Measurements from ENCODE around the gene CHST7.
"Not testable (repeated sequence)": the region's sequence is repeated elsewhere in the genome, so short reads cannot be mapped to it uniquely, and the experiment has no call there.

Gene CHST7, protein sequence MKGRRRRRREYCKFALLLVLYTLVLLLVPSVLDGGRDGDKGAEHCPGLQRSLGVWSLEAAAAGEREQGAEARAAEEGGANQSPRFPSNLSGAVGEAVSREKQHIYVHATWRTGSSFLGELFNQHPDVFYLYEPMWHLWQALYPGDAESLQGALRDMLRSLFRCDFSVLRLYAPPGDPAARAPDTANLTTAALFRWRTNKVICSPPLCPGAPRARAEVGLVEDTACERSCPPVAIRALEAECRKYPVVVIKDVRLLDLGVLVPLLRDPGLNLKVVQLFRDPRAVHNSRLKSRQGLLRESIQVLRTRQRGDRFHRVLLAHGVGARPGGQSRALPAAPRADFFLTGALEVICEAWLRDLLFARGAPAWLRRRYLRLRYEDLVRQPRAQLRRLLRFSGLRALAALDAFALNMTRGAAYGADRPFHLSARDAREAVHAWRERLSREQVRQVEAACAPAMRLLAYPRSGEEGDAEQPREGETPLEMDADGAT

GRCh38 chrX:46573331-46573891, at the start of gene CHST7:
CHST7 (plus strand) TSS chrX:46573765; CDS start chrX:46573932, 167 bp downstream.
- peak within 1 kb of the TSS; percentile 61 for H3K4me3 ChIP-seq (ENCODE audit: low read depth, low read length)
- TF ChIP-seq CTCF (IDR thresholded peaks at IDR 0.05; ENCODE audit: low read depth, low read length), result peak; percentile 25; the same call in 1 of the 2 replicates

GRCh38 chrX:46528640-46529039, 44.9 kb upstream of the CHST7 start:
- H3K4me3 ChIP-seq (ENCODE audit: low read depth, low read length), result not testable (repeated sequence)

DNA sequence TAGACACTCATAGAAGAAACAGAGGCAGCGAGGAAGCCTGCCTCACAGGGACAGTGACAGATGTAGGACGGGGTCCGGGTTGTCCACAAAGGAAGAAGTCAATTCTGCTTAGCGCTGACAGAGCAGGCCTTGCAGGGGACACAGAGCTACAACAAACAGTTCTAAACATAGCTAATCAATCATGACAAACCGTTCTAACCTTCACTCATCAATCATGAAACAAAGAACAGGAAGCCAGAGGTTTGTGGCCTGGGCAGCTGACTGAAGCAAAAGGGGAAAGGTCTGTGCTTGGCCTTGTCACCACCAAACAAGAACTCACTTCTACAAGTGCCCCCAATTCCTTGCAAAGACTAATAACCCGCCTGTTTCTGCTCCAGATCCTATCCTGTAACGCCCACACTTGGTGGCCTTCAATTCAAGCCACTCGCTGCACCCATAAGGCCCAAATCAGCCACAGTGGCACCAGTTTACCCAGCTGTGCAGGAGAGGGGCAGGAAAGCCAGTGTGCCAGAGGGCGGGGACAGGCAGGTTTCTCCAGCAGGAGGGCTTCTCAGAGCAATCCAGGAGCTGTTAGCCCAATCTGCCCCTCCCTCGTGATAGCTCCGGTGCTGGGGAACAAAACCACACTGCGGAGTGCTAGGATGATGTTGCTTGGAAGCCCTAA, 43.7 kb upstream of the CHST7 start:
- H3K4me3 ChIP-seq (ENCODE audit: low read depth, low read length), result not testable (repeated sequence)

- not testable (repeated sequence) for H3K4me3 ChIP-seq (ENCODE audit: low read depth, low read length)
These were observed 43.1 kb upstream of the CHST7 start for GRCh38 chrX:46530404-46530908.

DNA sequence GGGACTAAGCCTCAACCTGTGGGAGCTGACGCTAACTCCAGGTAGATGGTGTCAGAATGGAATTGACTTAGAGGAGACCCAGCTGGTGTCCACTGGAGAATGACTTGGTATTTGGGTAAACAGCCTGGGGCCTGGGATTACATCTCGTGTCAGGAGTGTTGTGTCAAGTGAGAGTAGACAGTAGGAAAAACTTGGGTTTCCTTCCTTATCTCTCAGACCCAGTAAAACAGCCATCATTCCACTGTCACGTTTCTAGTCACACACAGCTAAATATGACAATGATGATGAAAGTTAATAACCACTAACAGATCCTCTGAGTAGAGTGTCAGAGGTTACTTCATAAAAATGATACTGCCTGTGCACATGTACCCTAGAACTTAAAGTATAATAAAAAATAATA, 42.1 kb upstream of the CHST7 start:
- TF ChIP-seq CTCF (IDR thresholded peaks at IDR 0.05; ENCODE audit: low read depth, low read length), result no peak
- no peak overlapping the region for H3K4me3 ChIP-seq (ENCODE audit: low read depth, low read length)

DNA sequence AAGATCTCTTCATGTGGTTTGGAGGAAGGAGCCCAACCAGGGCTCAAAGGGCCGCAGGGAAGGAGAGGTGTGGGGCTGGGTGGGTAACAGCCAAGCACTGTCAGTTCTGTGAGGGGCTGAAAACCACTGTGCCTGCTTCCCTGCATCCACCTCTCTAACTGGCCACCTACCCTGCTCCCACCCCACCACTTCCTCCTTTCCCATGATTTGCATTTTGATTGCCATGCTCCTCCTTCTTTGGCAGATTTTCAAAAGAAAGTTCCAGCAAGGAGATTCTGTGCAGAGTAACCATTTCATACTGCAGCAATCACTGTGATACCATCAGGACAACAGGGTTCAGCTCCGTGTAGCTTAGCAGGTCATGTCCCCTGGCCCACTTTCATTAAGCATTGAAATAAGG, 30.1 kb upstream of the CHST7 start:
- TF ChIP-seq CTCF (IDR thresholded peaks at IDR 0.05; ENCODE audit: low read depth, low read length), result no peak
- H3K4me3 ChIP-seq (ENCODE audit: low read depth, low read length), result no peak overlapping the region

DNA sequence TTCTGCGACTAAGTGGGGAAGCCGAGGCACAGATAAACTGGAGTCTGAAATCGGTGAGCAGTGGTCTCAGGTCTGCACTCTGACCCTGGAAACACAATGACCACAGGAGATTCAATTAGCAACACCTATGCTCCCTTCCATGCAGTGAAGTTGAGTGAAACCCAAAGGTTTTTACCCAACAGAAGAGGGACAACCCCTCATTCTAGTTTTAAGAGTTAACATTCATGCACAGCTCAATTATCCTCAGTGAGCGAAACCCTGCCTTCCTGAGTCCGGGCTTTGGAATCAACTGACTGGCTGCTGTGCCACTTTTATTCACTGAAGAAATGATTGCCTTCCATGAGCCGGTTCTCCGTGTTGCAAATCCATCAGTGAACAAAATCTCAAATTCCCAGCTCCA, 29.0 kb upstream of the CHST7 start:
- H3K4me3 ChIP-seq (ENCODE audit: low read depth, low read length), result peak overlapping the region; percentile 85

DNA sequence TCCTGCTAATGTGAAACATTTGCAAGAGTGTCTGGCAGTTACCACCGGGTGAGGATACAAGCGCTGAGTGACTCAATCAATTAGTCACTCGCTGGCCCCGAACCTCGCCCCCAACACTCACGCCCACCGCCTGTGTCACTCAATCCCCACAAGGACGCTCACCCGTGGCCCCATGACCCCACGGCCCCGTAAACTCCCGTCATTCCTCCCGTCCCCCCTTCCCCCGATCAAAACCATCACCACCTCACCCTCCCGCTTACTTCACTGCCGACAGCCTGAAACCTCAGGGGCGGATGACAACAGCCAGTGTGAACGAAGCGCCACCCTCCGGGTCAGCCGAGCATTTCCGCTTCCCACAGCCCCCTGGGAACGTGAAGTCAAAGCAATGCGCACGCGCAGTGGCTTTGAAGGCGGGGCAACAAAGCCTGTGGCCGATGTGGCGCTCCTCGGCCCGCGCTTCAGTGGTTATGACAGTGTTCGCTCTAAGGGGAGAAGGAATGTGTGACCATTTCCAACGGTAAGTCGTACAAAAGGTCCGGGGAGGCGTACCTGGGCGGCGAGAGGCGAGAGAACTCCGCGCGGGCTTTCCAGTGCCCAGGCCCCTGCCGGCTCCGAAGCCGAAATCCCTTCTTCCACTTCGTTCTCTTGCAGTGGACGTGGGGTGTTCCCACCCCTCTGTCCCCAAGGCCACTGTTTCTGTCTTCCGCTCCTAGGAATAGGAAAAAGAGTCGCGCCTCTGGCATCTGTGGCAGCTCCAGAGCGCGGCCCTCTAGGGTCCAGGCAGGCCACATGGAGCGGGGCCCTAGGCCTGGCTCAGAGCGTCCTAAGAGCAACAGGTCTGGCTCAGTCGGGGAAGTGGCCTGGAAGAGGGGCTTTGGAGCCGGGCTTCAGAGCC, 28.2 kb upstream of the CHST7 start, which contains the start of gene ZNF674:
Gene ZNF674, minus strand, starts transcription at position 311 of the 895 bp plus-strand sequence. CDS start 3,334 bp downstream, outside the sequence.
- H3K4me3 ChIP-seq (ENCODE audit: low read depth, low read length), result peak within 1 kb of the TSS; percentile 85
- no peak for TF ChIP-seq CTCF (IDR thresholded peaks at IDR 0.05; ENCODE audit: low read depth, low read length)

All from WI38 (cell line).